Activated CD4-positive, alpha-beta T cell treated with anti-CD3 and anti-CD28 coated beads, Interleukin-2, amount 50 U/mL, for 16 hours (primary cell): ENCODE data around the gene MAP3K5.
A peak's percentile ranks its signal among the peaks of the same experiment; 100 is the strongest.

Source experiments
- DNase-seq: peaks from one replicate; pipeline ENCODE4 v3.0.0-alpha.2; 2020

Gene MAP3K5

GRCh38 chr6:136553166-136553787, 239.0 kb downstream of the MAP3K5 start:
- DNase-seq = no peak

- DNase-seq = no peak
Observed at GRCh38 chr6:136552054-136552453, 240.2 kb downstream of the MAP3K5 start.

DNA sequence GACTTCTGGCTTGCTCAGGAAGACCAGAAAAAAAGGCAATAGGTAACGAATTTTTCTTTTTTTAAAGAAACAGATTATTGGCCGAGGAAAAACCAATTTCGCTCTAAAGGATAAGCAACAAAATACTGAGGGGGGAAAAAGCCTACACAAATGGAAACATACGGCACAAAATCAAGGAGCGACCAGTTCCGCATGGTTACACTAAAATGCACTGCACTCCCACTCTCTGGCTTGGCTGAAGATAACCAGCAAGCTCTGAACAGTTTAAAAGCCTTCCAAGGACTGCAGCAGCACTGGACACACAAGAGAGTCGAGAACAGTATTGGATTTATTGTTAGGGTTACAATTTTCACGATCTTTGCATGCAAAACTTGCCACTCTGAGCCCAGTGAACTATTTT, 241.2 kb downstream of the MAP3K5 start:
- DNase-seq = no peak

DNA sequence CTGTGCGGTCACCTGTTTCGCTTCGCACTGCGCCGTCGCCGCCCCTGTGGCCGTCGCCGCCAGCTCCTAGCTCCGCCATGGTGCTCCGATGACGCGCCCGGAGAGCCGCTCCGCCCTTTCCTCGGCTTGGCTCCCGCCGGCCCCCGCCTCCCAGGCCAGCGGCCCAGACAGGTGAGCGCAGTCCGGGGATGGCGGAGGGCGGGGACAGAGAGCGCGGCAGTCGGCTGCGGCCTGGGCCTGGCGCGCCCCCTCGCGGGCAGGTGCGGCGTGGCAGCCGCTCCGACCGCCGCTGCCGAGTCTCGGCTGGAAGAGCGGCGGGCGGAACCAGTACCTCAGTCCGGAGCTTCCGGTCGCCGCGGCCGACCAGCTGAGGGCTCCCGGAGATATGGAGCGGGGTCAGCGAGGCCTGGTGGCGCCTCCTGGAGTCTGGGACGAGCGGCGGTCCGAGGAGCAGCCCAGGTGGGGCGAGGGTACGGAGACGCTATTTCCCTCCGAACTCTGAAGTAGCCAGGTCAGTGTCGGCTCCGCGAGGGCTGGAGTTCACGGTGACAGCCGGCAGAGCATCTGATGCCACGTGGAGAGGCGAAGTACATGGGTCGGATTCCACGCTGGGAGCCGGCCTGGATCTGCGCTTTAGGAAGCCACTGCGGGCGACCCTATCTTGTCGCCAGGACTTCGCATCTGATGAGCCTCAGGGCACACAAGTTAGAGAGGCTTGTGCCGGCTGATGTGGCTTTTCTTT, 241.8 kb downstream of the MAP3K5 start, which contains the start of gene MAP7:
Gene MAP7 (minus strand): TSS at position 93 of the 742 bp plus-strand sequence. CDS start 14 bp downstream, at position 79.
- peak; percentile 51 for DNase-seq

GRCh38 chr6:136550045-136550329, 242.3 kb downstream of the MAP3K5 start:
- no peak for DNase-seq

GRCh38 chr6:136549300-136550044, 242.8 kb downstream of the MAP3K5 start:
- no peak for DNase-seq

DNA sequence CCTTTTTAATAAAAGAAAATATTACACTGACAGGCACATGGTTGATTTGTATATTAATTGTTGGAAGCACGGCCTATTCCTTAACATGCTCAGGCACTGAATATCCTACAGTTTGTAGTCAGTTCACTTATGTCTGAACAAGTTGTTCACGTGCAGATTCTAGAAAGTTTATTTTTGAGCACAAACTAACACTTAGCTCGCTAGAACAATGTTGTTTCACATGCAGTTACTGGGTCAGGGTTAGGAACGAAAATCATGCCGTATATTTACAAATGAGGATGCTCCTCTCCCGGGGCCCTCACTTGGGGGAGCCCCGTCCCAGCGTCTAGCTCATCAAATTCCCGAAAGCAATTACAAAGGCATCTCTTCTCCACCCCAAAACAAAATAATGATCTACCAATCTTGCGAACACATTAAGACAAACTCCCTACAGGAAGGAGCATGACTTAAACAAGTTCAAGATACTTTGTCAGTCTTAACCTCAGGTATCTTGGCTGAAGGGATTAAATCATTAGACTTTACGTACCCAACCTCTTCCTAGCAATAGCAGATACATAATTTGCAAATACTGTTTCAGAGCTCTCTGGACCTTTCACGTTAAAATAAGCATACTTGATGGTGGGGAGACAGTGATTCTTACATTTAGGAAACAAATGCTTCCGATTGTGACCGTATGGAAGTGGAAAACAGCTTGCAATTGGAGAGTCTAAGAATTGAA, 243.5 kb downstream of the MAP3K5 start:
- DNase-seq = no peak

DNA sequence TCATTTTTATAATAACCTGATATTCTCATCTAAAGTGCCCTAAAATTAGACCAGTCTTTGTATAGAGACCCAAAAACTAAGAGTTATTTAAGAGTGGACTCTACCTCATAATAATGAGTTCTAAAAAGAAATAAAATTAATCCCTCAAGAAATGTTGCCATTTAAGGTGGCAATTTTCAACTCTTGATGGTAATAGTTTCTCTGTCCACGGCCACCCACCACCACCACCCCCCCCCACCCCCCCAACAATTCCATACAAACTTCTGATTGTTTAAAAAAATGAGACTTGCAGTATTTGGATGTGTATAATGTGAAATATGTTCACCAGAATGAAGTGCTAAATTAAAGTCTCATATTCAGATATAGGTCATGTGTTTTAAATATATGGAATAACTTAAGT, 244.4 kb downstream of the MAP3K5 start:
- DNase-seq = no peak

GRCh38 chr6:136547336-136547735, 244.9 kb downstream of the MAP3K5 start:
- peak; percentile 8 for DNase-seq

GRCh38 chr6:136546331-136546730, 245.9 kb downstream of the MAP3K5 start:
- no peak for DNase-seq

DNA sequence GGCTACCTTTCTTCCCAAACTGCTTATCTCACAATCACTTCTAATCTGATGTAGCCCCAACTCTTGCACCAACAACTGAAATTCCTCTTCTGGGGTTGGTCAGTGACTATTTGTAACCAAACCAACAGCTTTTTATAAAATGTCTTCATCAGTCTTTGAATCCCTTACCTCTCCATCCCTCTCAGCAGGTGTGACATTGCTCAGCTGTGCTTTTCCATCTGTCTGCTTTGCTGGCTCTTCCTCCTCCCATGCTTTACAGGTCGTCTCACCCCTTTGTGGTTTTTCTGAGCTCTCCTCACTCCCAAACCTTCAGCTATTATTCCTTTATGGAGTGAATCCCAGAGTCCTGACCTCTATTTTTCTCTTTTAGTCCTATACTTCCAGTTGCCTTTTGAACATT, 248.0 kb downstream of the MAP3K5 start:
- no peak for DNase-seq

DNA sequence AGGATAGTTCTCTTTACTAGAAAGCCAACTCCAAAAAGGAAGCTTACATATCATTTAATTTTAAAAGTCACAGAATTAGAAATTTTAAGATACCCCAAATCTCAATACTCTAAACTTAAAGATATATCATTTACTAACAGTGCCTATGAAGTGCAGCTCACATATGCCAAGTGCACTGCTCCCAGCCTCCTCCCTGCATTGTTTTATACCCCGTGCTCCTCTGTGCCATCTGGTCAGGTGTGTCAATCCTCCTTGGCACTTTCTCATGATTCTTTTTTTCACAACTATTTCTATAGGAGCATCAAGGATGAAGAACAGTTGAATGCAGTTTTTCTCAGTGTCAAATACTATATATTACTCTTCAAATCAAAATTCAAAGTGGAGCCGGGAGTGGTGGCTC, 250.9 kb downstream of the MAP3K5 start:
- DNase-seq = no peak

DNA sequence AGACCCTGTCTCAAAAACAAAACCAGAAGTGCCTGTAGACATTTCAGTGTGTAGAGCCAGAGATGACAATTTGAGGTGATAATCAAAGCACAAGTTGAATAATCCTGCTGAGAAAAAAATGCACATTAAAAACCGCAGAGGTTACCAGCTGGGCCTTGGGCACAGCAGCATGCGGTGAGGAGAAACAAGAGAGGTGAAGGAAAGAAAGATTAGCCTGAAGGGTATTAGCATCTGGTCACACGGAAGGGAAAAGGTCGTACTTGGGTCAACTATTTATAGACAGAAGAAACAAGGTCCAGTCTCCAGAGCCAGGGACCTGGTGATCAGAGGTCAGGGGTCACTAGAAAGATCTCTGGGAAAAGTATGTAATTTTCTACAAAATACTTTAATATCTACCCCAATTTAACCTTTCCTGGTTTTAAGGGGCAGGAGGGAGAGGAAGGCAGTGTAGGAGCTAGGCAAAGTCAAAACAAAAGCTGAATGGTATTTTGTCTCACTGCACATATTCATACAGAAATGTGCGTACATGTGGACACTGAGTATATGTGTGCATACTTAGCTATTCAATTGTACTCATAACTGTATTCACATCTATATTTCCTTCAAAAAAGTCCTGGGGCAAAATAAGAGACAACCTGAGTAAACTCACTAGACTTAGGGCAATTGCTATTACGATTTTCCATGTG, 252.2 kb downstream of the MAP3K5 start:
- DNase-seq = no peak

GRCh38 chr6:136538836-136539235, 253.4 kb downstream of the MAP3K5 start:
- DNase-seq = no peak

DNA sequence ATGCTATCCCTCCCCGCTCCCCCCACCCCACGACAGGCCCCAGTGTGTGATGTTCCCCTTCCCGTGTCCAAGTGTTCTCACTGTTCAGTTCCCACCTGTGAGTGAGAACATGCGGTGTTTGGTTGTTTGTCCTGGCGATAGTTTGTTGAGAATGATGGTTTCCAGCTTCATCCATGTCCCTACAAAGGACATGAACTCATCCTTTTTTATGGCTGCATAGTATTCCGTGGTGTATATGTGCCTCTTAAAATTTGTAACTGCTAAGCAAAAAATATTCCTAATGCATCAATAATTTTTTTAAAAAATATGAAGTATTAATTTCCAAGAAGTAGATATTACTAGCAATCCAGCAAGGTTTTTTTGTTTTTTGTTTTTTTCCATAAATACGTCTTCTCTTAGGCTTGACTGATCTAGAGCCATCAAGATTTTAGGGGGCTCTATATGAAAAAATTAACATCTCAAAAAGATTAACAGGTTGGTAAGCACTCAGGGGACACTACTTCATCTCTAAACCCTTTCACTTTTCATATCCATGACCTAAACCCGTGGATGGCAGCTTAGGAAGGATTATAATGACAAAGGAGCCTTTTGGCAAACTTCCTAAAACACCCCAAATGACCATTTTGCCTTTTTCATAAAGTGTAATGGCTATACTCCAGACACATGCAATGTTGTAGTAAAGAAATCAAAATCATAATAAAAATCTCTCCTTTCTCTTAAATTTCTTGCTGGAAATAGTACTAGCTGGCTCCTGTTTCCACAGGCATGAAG, 256.2 kb downstream of the MAP3K5 start:
- no peak for DNase-seq

- no peak for DNase-seq
Observed at GRCh38 chr6:136535017-136535765, 257.1 kb downstream of the MAP3K5 start.

GRCh38 chr6:136534268-136534667, 258.0 kb downstream of the MAP3K5 start:
- DNase-seq = no peak

GRCh38 chr6:136533487-136533886, 258.8 kb downstream of the MAP3K5 start:
- DNase-seq = no peak

DNA sequence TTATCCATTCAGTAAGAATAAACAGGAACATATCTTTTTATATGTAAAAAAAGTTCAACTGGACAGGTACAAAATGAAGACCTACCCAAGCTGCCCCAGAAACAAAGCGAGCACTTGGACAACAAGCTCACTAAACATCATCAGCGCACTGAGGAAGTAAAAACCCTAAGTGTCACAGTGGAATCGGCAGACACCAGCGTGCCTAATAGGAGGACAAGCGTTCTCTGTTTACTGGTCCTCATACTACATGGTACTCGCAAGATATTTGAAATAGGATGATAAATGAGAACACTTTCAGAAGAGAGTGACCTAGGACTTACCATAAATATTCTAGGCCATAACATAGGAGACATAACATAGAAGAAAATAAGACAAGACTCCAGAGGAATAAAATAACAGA, 260.2 kb downstream of the MAP3K5 start:
- no peak for DNase-seq

GRCh38 chr6:136529710-136530109, 262.6 kb downstream of the MAP3K5 start:
- DNase-seq = no peak

GRCh38 chr6:136528477-136528876, 263.8 kb downstream of the MAP3K5 start:
- no peak for DNase-seq
